Cerebellar nuclear complex (tissue), 1 donor: ENCODE results near the gene CELF5.
"Not testable (repeated sequence)": the region's sequence is repeated elsewhere in the genome, so short reads cannot be mapped to it uniquely, and the experiment has no call there.

Source experiments
- DNase-seq, 2 experiments: peaks; one replicate each; lab custom pipeline; 2025; lab: John Stamatoyannopoulos, UW

Gene CELF5

GRCh38 chr19:3190470-3190770 lies 34.0 kb upstream of the CELF5 start:
- DNase-seq: no peak

GRCh38 chr19:3190921-3191805 lies 33.3 kb upstream of the CELF5 start:
- no peak for DNase-seq

GRCh38 chr19:3191806-3192104 lies 32.7 kb upstream of the CELF5 start:
- not testable (repeated sequence) for DNase-seq

- no peak for DNase-seq
Observed at GRCh38 chr19:3192228-3192635, 32.2 kb upstream of the CELF5 start.

DNA sequence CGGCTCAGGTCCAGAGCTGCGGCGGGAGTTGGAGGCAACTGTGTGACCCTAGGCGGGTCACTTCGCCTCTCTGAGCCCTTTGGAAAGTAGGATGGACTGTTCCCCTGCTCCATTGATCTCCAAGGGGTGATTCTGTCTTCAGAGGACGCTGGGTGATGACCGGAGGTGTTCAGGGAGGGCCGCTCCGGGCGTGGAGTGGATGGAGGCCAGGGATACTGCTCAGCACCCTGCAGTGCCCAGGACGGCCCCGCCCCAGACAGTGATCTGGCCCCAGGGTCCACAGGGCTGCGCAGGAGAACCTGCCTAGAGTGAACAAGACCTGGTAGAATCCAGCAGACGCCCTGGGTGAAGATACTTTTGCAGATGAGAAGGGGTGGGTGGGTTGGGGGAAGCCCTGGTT lies 31.8 kb upstream of the CELF5 start:
- DNase-seq: no peak

DNA sequence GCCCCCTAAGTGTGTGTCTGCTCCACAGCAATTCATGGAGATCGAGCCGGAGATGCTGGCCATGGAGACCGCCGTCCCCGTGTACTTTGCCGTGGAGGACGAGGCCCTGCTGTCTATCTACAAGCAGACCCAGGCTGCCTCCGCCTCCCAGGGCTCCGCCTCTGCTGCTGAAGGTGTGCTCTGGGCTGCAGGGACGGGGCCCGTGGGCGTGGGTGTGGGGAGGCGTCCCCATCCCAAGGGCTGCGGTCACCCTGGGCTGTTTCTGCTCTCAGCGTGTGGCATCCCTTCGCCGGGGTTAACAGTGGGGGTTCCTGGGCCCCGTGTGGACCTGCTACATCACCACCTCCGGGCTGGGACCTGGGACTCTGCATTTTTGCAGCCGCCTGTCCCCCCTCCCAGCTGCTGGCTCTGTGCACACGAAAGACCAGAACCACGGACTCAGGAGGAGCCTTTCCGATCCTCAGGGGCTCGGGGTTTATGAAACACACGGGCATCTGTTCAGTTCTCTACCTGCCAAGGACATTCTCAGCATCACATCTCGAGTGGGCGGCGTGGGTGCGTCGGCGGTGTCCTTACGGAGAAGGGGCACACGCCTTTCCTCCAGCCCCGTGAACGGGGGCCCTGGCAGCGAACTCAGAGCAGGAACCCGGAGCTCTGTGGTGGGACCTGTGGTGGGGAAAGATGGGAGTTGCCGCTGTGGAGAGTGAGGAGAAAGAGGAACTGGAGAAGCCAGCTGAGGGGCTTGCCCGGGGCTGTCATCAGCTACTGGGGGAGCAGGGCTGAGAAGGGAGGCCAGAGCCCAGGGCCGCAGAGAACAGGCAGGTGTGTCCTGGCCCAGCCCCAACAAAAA lies 31.0 kb upstream of the CELF5 start:
- DNase-seq: no peak

GRCh38 chr19:3194106-3195087 lies 30.1 kb upstream of the CELF5 start:
- DNase-seq: no peak

GRCh38 chr19:3196064-3196932 lies 28.2 kb upstream of the CELF5 start:
- peak; percentile 20 to 26 for DNase-seq

DNA sequence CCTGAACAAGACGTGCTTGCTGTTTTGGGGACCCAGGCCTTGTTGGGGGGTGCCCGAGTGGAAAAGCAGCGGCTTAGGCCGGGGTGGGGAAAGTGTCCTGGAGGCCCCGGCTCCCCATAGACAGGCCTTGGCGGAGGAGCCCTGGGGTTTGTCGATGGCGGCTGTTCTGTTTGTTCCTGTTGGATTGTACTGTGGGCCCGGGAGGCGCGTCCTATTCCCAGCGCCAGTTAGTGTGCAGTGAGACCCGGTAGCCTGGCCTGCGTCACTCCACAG lies 27.6 kb upstream of the CELF5 start:
- DNase-seq: no peak

GRCh38 chr19:3198901-3199700 lies 25.4 kb upstream of the CELF5 start:
- no peak for DNase-seq

DNA sequence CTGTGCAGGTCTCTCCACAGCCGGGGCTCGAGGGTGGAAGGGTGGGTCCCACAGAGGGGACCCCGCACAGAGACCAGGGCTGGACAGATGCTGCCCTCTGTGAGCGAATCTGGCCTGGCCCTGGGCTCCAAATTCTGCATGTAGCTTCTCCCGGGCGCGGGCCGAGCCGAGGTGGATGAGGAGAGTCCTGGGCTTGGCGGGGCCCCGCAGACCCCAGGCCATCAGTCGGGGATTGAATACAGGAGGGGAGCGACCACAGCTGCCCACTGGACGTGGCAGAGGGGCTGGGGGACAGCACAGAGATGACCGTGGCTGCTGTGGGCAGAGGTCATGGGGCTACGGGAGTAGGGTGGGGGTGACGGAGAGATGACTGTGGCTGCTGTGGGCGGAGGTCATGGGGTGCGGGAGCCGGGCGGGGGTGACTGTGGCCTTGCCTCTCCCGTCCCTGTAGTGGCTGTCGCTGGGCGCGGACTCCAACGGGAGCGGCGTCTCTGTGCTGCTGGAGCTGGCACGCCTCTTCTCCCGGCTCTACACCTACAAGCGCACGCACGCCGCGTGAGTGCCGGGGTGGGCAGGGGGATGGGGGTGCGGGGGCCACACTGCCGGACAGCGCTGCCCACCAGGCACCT lies 23.3 kb upstream of the CELF5 start:
- DNase-seq: no peak

DNA sequence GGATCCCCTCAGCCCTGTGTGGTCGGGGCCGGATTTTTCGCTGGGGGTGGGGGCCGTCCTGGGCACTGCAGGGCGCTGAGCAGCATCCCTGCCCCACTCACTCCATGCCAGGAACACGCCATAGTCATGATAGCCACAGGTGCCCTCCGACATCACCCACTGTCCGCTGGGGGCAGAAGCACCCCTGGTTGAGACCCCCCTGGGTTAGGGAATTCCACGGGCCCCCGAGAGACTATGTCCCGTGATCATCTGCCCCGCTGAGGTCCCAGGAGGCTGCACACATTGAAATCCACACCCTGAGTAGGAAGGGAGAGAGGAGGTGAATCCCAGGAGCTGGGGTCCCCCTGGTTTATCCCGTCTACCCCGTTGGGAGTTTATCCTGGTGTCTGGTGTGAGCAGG lies 22.6 kb upstream of the CELF5 start:
- DNase-seq: no peak

DNA sequence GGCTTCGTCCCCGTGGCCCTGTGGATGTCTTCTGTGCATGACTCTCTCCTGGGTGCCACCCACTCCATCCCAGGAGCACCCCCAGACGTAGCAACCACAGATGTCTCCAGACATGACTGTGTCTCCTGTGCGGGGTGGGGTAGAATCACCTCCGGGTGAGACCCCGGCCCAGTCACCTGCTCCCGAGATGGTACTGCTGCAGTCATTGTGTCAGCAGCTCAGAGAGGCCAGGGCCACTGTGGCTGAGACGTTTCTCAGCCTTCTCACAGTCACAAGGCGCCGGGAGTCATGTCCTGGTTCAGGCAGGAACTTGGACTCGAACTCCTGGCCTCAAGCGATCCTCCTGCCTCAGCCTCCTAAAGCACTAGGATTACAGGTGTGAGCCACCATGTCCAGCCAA lies 22.1 kb upstream of the CELF5 start:
- no peak for DNase-seq

DNA sequence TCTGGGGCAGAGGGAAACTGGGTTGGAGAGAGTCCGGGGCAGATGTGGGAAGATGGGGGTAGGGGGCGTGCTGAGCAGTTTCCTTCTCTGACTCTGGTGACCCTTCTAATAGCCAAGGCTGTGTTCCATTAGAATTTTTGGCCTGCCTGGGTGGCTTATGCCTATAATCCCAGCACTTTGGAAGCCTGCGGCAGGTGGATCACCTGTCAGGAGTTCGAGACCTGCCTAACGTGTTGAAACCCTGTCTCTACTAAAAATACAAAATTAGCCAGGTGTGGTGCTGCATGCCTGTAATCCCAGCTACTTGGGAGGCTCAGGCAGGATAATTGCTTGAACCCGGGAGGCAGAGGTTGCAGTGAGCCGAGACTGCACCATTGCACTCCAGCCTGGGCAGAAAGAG lies 21.6 kb upstream of the CELF5 start:
- DNase-seq: not testable (repeated sequence)

DNA sequence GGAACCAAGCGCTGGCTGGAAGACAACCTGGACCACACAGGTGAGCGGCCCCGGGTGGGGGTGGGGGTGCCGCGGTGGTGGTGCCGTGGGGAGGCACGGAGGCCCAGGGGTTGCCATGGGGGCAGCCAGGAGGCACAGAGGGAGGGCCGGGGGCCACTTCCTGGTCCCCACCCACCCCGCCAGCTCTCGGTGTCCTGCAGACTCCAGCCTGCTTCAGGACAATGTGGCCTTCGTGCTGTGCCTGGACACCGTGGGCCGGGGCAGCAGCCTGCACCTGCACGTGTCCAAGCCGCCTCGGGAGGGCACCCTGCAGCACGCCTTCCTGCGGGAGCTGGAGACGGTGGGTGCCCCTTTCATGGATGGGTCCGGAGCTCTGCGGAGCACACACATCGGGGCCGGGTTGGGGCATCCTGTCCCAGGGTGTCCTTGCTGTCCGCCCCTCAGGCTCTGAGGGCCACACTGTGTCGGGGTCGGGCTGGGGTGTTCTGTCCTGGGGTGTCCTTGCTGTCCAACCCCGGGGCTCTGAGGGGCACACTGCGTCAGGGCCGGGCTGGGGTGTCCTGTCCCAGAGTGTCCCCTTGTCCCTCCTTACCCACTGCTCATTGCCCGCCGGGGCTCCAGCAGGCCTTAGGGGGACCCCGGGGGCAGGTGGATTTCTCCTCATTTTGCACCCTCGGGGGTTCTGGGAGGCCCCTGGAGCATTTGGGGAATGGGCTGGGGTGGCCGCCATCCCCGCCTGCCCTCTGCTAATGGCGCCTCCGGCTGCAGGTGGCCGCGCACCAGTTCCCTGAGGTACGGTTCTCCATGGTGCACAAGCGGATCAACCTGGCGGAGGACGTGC lies 20.4 kb upstream of the CELF5 start:
- DNase-seq: no peak

- no peak for DNase-seq
Observed at GRCh38 chr19:3204646-3205275, 19.7 kb upstream of the CELF5 start.

- no peak for DNase-seq
Observed at GRCh38 chr19:3206216-3206953, 18.1 kb upstream of the CELF5 start.
